Measurements from ENCODE around the gene FAM131A.

Gene FAM131A, protein sequence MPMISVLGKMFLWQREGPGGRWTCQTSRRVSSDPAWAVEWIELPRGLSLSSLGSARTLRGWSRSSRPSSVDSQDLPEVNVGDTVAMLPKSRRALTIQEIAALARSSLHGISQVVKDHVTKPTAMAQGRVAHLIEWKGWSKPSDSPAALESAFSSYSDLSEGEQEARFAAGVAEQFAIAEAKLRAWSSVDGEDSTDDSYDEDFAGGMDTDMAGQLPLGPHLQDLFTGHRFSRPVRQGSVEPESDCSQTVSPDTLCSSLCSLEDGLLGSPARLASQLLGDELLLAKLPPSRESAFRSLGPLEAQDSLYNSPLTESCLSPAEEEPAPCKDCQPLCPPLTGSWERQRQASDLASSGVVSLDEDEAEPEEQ

DNA sequence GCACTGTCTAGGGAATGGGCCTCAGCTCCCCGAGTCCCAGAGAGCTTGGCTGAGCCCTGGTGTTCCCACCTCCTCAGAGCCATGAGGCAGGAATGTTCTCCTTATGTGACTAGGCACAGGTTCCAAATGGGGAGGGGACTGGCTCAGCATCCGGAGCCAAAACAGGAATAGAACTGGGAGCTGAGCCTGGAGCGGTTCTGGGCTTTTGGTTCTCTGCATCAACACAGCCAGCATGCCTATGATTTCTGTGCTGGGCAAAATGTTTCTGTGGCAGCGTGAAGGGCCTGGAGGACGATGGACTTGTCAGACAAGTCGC lies at the start of gene FAM131A:
FAM131A (plus strand) TSS at position 202 of the 316 bp plus-strand sequence; CDS start at position 233, 31 bp downstream.
- Histone ChIP-seq H3K4me1 (ENCODE audit: control insufficient read depth in 1 of 2, insufficient read depth in 2 of 2, low read length in 2 of 2) (peaks cover 9 to 38% of the 10 kb centered on the region in 2 donors), H3K27ac (ENCODE audit: low read length) (peak within 1 kb of the TSS; percentile 90), H3K36me3 (ENCODE audit: control insufficient read depth in 1 of 2, insufficient read depth in 2 of 2, low read length in 2 of 2) (peaks cover 29 to 42% of the 10 kb centered on the region in 2 donors), H3K27me3 (ENCODE audit: low read depth, low read length) (no peaks in the 10 kb centered on the region), H3K4me3 (ENCODE audit: low read depth in 1 of 2, low read length in 2 of 2) (peak within 1 kb of the TSS; percentile 67 to 87), H3K9me3 (ENCODE audit: control insufficient read depth in 1 of 2, low read length in 2 of 2) (no peaks in the 10 kb centered on the region)

DNA sequence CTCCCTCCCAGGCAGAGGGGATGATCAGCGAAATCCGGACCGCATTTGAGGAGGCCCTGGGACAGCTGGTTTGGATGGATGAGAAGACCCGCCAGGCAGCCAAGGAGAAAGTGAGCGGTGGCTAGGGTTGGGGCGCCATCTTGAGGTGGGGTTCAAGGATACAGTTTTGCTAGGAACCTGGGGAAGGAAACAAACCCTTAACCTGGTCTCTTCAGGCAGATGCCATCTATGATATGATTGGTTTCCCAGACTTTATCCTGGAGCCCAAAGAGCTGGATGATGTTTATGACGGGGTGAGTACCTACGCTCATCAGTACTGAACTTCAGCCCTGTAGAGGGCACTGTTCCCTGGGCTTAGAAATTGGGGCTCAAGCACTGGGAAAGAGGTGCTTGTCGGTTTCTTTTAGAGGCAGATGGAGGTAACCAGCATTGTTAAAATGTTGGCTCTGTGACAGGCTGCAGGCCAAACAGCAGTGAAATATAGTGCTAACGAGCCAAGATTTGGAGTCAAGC lies 47.9 kb upstream of the FAM131A start:
- Histone ChIP-seq H3K27ac (ENCODE audit: low read length) (no peak overlapping the region), H3K9me3 (ENCODE audit: control insufficient read depth in 1 of 2, low read length in 2 of 2) (no peaks in the 10 kb centered on the region), H3K27me3 (ENCODE audit: low read depth, low read length) (no peaks in the 10 kb centered on the region), H3K36me3 (ENCODE audit: control insufficient read depth in 1 of 2, insufficient read depth in 2 of 2, low read length in 2 of 2) (no peaks in the 10 kb centered on the region), H3K4me1 (ENCODE audit: control insufficient read depth in 1 of 2, insufficient read depth in 2 of 2, low read length in 2 of 2) (no peaks in the 10 kb centered on the region), H3K4me3 (ENCODE audit: low read depth in 1 of 2, low read length in 2 of 2) (no peak overlapping the region)

DNA sequence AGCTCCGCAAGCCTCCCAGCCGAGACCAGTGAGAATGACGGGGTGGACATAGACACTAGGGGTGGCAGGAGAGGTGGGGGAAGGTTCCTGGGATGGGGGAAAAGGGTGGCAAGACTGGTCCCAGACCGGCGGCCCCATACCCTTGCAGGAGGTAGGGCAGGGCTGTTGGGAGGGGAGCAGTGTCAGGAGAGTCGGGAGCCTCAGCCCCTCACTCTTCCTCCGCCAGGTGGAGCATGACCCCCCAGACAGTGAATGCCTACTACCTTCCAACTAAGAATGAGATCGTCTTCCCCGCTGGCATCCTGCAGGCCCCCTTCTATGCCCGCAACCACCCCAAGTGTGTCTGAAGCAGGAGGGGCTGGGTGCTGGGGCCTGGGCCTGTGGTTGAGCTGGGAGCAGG lies 47.1 kb upstream of the FAM131A start:
- Histone ChIP-seq H3K27me3 (ENCODE audit: low read depth, low read length) (no peaks in the 10 kb centered on the region), H3K27ac (ENCODE audit: low read length) (no peak overlapping the region), H3K9me3 (ENCODE audit: control insufficient read depth in 1 of 2, low read length in 2 of 2) (no peaks in the 10 kb centered on the region), H3K36me3 (ENCODE audit: control insufficient read depth in 1 of 2, insufficient read depth in 2 of 2, low read length in 2 of 2) (no peaks in the 10 kb centered on the region), H3K4me1 (ENCODE audit: control insufficient read depth in 1 of 2, insufficient read depth in 2 of 2, low read length in 2 of 2) (no peaks in the 10 kb centered on the region), H3K4me3 (ENCODE audit: low read depth in 1 of 2, low read length in 2 of 2) (no peak overlapping the region)

DNA sequence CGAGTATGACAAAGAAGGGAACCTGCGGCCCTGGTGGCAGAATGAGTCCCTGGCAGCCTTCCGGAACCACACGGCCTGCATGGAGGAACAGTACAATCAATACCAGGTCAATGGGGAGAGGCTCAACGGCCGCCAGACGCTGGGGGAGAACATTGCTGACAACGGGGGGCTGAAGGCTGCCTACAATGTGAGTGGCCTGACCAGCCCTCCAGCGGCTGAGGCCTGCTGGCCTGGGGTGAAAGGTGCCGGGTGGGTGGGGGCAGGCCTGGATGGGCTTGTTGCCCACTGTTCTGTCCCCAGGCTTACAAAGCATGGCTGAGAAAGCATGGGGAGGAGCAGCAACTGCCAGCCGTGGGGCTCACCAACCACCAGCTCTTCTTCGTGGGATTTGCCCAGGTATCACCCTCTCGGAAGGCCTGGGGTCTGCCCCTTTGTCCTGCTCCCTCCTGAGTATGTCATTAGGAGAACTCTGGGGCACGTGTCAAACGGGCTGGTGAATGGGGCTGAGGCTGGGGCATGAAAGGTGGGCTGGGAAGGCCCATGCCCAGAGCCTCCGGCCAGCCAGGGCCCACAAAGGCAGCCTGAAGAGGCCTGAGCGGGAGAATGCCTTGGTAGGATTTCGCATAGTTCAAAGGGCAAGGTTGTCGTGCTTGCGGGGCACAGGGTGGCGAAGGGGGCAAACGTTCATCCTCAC lies 46.2 kb upstream of the FAM131A start:
- no peaks in the 10 kb centered on the region for H3K27me3 ChIP-seq (ENCODE audit: low read depth, low read length)
- H3K36me3 ChIP-seq (ENCODE audit: control insufficient read depth in 1 of 2, insufficient read depth in 2 of 2, low read length in 2 of 2), result no peaks in the 10 kb centered on the region
- no peak overlapping the region for H3K4me3 ChIP-seq (ENCODE audit: low read depth in 1 of 2, low read length in 2 of 2)
- H3K27ac ChIP-seq (ENCODE audit: low read length), result no peak overlapping the region
- no peaks in the 10 kb centered on the region for H3K4me1 ChIP-seq (ENCODE audit: control insufficient read depth in 1 of 2, insufficient read depth in 2 of 2, low read length in 2 of 2)
- no peaks in the 10 kb centered on the region for H3K9me3 ChIP-seq (ENCODE audit: control insufficient read depth in 1 of 2, low read length in 2 of 2)

DNA sequence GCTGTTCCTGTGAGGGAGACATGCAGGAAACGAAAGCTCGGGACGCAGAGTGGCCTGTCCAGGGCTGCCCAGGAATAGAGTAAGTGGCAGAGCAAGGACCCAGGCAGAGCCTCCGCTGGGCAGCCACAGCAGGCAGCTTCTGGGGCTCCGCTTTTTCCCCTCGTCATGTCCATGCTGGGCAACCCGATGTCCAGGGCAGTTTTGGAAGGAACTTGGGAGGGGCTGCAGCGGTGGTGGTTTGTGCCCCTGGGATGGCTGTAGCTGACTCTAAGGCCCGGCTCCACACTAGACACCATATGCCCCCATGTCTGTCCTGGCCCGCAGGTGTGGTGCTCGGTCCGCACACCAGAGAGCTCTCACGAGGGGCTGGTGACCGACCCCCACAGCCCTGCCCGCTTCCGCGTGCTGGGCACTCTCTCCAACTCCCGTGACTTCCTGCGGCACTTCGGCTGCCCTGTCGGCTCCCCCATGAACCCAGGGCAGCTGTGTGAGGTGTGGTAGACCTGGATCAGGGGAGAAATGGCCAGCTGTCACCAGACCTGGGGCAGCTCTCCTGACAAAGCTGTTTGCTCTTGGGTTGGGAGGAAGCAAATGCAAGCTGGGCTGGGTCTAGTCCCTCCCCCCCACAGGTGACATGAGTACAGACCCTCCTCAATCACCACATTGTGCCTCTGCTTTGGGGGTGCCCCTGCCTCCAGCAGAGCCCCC lies 45.5 kb upstream of the FAM131A start:
- H3K27ac ChIP-seq (ENCODE audit: low read length), result no peak overlapping the region
- no peaks in the 10 kb centered on the region for H3K36me3 ChIP-seq (ENCODE audit: control insufficient read depth in 1 of 2, insufficient read depth in 2 of 2, low read length in 2 of 2)
- no peaks in the 10 kb centered on the region for H3K27me3 ChIP-seq (ENCODE audit: low read depth, low read length)
- no peaks in the 10 kb centered on the region for H3K4me1 ChIP-seq (ENCODE audit: control insufficient read depth in 1 of 2, insufficient read depth in 2 of 2, low read length in 2 of 2)
- no peak overlapping the region for H3K4me3 ChIP-seq (ENCODE audit: low read depth in 1 of 2, low read length in 2 of 2)
- H3K9me3 ChIP-seq (ENCODE audit: control insufficient read depth in 1 of 2, low read length in 2 of 2), result no peaks in the 10 kb centered on the region

DNA sequence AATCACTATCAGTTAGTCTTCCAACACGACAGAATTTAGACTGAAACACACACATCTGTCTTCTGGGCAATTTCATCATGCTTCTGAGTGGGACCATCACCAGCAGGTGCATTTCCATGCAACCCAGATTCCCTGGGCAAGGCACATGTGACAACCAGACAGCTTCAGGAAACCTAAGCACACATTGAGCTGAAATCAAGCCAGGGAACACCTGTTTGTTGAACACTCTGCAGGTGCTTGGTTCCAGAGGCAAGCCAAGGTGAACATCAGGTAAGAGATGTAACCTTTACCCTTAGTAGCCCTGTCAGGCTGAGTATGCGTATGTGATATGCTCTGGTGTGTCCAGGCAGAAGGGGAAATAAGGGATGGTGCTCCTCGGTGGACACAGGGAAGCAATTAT lies 41.6 kb upstream of the FAM131A start:
- Histone ChIP-seq H3K9me3 (ENCODE audit: control insufficient read depth in 1 of 2, low read length in 2 of 2) (no peaks in the 10 kb centered on the region), H3K36me3 (ENCODE audit: control insufficient read depth in 1 of 2, insufficient read depth in 2 of 2, low read length in 2 of 2) (peaks cover 8 to 14% of the 10 kb centered on the region in 2 donors), H3K4me1 (ENCODE audit: control insufficient read depth in 1 of 2, insufficient read depth in 2 of 2, low read length in 2 of 2) (peaks cover 0 to 13% of the 10 kb centered on the region in 2 donors), H3K27ac (ENCODE audit: low read length) (no peak overlapping the region), H3K4me3 (ENCODE audit: low read depth in 1 of 2, low read length in 2 of 2) (no peak overlapping the region), H3K27me3 (ENCODE audit: low read depth, low read length) (no peaks in the 10 kb centered on the region)

DNA sequence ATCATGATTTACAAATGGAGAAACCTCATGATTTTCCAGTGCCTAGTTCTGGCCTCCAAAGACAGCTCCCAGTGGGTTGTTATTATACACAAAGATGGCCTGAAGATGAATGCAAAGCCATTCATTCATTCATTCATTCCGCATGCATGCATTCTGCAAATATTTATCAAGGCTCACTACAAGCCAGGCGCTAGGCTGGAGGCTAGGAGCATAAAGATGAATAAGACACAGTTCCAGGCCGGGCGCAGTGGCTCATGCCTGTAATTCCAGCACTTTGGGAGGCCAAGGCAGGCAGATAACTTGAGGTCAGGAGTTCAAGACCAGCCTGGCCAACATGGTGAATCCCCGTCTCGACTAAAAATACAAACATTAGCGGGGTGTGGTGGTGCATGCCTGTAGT lies 40.8 kb upstream of the FAM131A start:
- Histone ChIP-seq H3K36me3 (ENCODE audit: control insufficient read depth in 1 of 2, insufficient read depth in 2 of 2, low read length in 2 of 2) (peaks cover 13 to 22% of the 10 kb centered on the region in 2 donors), H3K27ac (ENCODE audit: low read length) (no peak overlapping the region), H3K4me3 (ENCODE audit: low read depth in 1 of 2, low read length in 2 of 2) (no peak overlapping the region), H3K9me3 (ENCODE audit: control insufficient read depth in 1 of 2, low read length in 2 of 2) (no peaks in the 10 kb centered on the region), H3K4me1 (ENCODE audit: control insufficient read depth in 1 of 2, insufficient read depth in 2 of 2, low read length in 2 of 2) (peaks cover 0 to 14% of the 10 kb centered on the region in 2 donors), H3K27me3 (ENCODE audit: low read depth, low read length) (no peaks in the 10 kb centered on the region)

DNA sequence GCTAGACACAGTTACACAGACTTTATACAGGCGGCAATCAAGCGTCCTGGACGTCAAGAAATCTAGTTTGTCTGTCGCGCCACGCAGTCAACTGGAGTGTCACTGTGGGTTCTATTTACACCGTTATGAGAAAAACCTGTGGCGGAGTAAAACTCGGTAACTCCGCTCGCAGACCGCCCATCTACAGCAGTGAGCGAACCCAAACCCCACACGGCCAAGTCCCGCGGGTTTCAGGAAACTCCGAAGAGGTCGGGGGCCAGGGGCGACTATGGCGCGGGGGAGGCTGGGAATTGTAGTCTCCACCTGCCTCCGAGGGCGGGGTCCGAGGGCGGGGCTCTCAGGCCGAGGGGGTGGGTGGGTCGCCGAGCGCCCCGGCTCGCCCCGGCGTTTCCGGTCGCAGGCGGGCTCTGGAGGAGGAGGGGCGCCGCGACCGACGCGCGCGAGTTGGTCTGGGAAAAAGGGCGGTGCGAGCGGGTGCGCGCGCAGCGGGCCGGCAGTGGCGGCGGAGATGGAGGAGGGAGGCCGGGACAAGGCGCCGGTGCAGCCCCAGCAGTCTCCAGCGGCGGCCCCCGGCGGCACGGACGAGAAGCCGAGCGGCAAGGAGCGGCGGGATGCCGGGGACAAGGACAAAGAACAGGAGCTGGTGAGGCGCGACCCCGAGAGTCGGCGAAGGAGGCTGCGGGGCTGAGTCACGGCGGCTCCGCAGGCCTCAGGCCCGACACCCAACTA lies 38.5 kb upstream of the FAM131A start, which contains the start of gene PSMD2:
PSMD2 (plus strand) TSS at position 483 of the 729 bp plus-strand sequence; CDS start at position 509, 26 bp downstream.
- Histone ChIP-seq H3K27me3 (ENCODE audit: low read depth, low read length) (no peaks in the 10 kb centered on the region), H3K9me3 (ENCODE audit: control insufficient read depth in 1 of 2, low read length in 2 of 2) (no peaks in the 10 kb centered on the region), H3K4me3 (ENCODE audit: low read depth in 1 of 2, low read length in 2 of 2) (peak within 1 kb of the TSS; percentile 79 to 97), H3K4me1 (ENCODE audit: control insufficient read depth in 1 of 2, insufficient read depth in 2 of 2, low read length in 2 of 2) (peaks cover 0 to 14% of the 10 kb centered on the region in 2 donors), H3K27ac (ENCODE audit: low read length) (peak within 1 kb of the TSS; percentile 85), H3K36me3 (ENCODE audit: control insufficient read depth in 1 of 2, insufficient read depth in 2 of 2, low read length in 2 of 2) (peaks cover 36 to 45% of the 10 kb centered on the region in 2 donors)

DNA sequence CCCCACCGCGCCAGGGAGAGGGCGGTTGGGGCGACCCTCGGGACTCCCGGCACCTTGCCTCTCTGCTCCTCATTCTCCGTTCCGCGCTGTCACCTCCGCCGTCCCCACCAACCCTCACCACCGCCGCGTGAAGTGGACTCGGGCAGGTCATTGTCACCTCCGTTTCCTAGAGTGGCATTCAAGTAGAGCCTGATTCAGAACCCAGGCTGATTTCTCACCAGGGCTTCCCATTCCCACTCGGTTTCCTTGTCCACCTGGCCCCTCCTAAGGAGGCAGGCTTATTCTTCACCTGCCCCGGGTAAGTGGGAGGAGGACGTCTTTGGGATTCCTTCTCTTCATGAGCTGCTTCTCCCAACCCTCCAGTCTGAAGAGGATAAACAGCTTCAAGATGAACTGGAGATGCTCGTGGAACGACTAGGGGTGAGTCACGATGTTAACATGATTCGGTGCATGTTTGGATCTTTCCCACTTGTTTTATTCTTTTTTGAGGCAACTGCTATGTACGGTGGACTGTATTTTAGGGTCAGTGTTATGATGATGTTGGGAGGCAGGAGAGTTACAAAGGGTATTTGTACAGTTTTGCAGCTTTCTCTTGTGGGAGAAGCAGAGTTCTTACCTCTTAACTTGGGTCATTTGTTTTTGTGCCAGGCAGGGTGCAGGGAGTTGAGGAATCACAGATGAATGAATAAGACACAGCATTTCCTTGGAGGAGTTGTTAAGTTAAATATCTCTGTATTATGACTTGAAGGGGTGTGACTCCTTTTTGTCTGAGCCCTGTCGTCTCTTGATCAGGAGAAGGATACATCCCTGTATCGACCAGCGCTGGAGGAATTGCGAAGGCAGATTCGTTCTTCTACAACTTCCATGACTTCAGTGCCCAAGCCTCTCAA lies 37.7 kb upstream of the FAM131A start:
- Histone ChIP-seq H3K36me3 (ENCODE audit: control insufficient read depth in 1 of 2, insufficient read depth in 2 of 2, low read length in 2 of 2) (peaks cover 42 to 53% of the 10 kb centered on the region in 2 donors), H3K27me3 (ENCODE audit: low read depth, low read length) (no peaks in the 10 kb centered on the region), H3K4me1 (ENCODE audit: control insufficient read depth in 1 of 2, insufficient read depth in 2 of 2, low read length in 2 of 2) (peaks cover 0 to 14% of the 10 kb centered on the region in 2 donors), H3K4me3 (ENCODE audit: low read depth in 1 of 2, low read length in 2 of 2) (peak overlapping the region; percentile 79 to 97), H3K9me3 (ENCODE audit: control insufficient read depth in 1 of 2, low read length in 2 of 2) (no peaks in the 10 kb centered on the region), H3K27ac (ENCODE audit: low read length) (peak overlapping the region; percentile 70)

DNA sequence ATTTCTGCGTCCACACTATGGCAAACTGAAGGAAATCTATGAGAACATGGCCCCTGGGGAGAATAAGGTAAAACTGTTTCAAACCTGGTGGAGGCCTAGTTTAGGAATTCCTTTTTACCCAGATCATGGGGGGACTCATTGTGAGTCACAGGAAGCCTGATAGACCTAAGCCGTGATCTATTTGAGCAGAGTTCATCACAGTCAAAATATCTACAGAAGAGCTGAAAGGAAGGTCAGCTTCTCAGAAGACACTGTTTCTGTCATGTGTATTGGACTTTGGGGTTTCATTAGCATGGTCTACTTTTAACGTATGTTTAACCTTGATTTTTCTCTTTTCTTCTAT lies 37.1 kb upstream of the FAM131A start:
- Histone ChIP-seq H3K36me3 (ENCODE audit: control insufficient read depth in 1 of 2, insufficient read depth in 2 of 2, low read length in 2 of 2) (peaks cover 45 to 59% of the 10 kb centered on the region in 2 donors), H3K9me3 (ENCODE audit: control insufficient read depth in 1 of 2, low read length in 2 of 2) (no peaks in the 10 kb centered on the region), H3K4me3 (ENCODE audit: low read depth in 1 of 2, low read length in 2 of 2) (peak overlapping the region; percentile 79 to 97), H3K4me1 (ENCODE audit: control insufficient read depth in 1 of 2, insufficient read depth in 2 of 2, low read length in 2 of 2) (peaks cover 0 to 14% of the 10 kb centered on the region in 2 donors), H3K27ac (ENCODE audit: low read length) (no peak overlapping the region), H3K27me3 (ENCODE audit: low read depth, low read length) (no peaks in the 10 kb centered on the region)

All from muscle layer of duodenum (tissue), 2 donors.